GM12878 (cell line): ENCODE measurements around the gene GALNT17. TPM values are rescaled to one million over a fixed set of nuclear protein-coding genes. Genes with fewer than 3 reads are reported as not detected.

Source experiments
- ATAC-seq: fragments of 200-7000 bp; cut with Tn5 transposase; 3 replicates; pipeline ENCODE4 v1.9.1; 2020; ENCODE audit warnings: mild to moderate bottlenecking, moderate library complexity
- BruUV-seq: library from RNA; stranded (reverse); fragments of 400-500 nt; replicated peaks from 2 replicates; lab custom pipeline; 2021; lab: Mats Ljungman, UMichigan
- CTCF ChIA-PET: fragments of 300-600 bp; sonication (Branson Sonifier 250); formaldehyde crosslinking; extraction: SDS; loops from one replicate; lab custom pipeline; 2021; ENCODE audit warnings: inconsistent platforms; lab: Yijun Ruan, JAX
- POLR2A ChIA-PET: fragments of 350-600 bp; formaldehyde crosslinking; extraction: SDS; loops from one replicate; lab custom pipeline; 2021; ENCODE audit warnings: inconsistent platforms; lab: Charles Lee
- RAD21 ChIA-PET: fragments of 300-600 bp; sonication (Branson Sonifier 250); formaldehyde crosslinking; loops from one replicate; lab custom pipeline; 2023; ENCODE audit warnings: antibody characterized with exemption; ENCODE audit not compliant: unreplicated experiment; lab: Charles Lee
- SMC1A ChIA-PET: fragments of 300-600 bp; sonication (Branson Sonifier 250); formaldehyde crosslinking; loops from one replicate; lab custom pipeline; 2023; ENCODE audit not compliant: unreplicated experiment, uncharacterized antibody; lab: Charles Lee
- DNase-seq: peaks from one replicate; pipeline ENCODE4 v3.0.0-alpha.2; 2011; ENCODE audit warnings: low read depth, low spot score
- FAIRE-seq: peaks from 3 replicates; lab custom pipeline; 2011; peaks lifted over from hg19 to GRCh38; lab: Jason Lieb, UNC
- H2AFZ ChIP-seq: 2 replicates; pipeline ENCODE4 v1.6.0; 2011; ENCODE audit warnings: low read depth, low read length, control low read depth; ENCODE audit not compliant: control insufficient read depth
- H3K27ac ChIP-seq: 2 replicates; pipeline ENCODE4 v1.5.1; 2011; ENCODE audit warnings: control low read depth; ENCODE audit not compliant: control insufficient read depth, insufficient read depth
- H3K27me3 ChIP-seq, 2 experiments: replicated peaks in 1 of 2; 2 replicates each; pipeline versions ENCODE4 v1.6.0 to v1.6.1; 2011; ENCODE audit warnings: low read length in 1 of 2; ENCODE audit not compliant: control insufficient read depth in 2 of 2, insufficient read depth in 2 of 2
- H3K36me3 ChIP-seq, 2 experiments: 2 replicates each; pipeline ENCODE4 v1.5.1; 2011; ENCODE audit warnings: low read length in 1 of 2; ENCODE audit not compliant: control insufficient read depth in 2 of 2, insufficient read depth in 2 of 2
- H3K4me1 ChIP-seq: 2 replicates; pipeline ENCODE4 v1.6.1; 2011; ENCODE audit warnings: mild to moderate bottlenecking, low read length, moderate library complexity, mixed read lengths; ENCODE audit not compliant: control insufficient read depth, insufficient read depth
- H3K4me2 ChIP-seq: 2 replicates; pipeline ENCODE4 v1.6.0; 2011; ENCODE audit warnings: control low read depth; ENCODE audit not compliant: control insufficient read depth, insufficient read depth
- H3K4me3 ChIP-seq: fragments of 200-600 bp; sonication (generic); 2 replicates; pipeline ENCODE4 v1.5.1; 2016
- H3K79me2 ChIP-seq: 2 replicates; pipeline ENCODE4 v1.6.0; 2011; ENCODE audit warnings: low read length; ENCODE audit not compliant: control insufficient read depth, insufficient read depth
- H3K9ac ChIP-seq: 2 replicates; pipeline ENCODE4 v1.8.0; 2011; ENCODE audit warnings: low read length, control low read depth, mixed read lengths; ENCODE audit not compliant: control insufficient read depth, insufficient read depth
- H3K9me3 ChIP-seq: replicated peaks from 3 replicates; pipeline ENCODE4 v1.5.1; 2011; ENCODE audit warnings: mild to moderate bottlenecking, low read length; ENCODE audit not compliant: control insufficient read depth, insufficient read depth
- H4K20me1 ChIP-seq: 2 replicates; pipeline ENCODE4 v1.6.0; 2011; ENCODE audit not compliant: control insufficient read depth, insufficient read depth
- DPF2 ChIP-seq: fragments of 450-650 bp; IDR thresholded peaks from 2 replicates; pipeline ENCODE4 v1.6.1; 2017; ENCODE audit warnings: mild to moderate bottlenecking
- MXI1 ChIP-seq: fragments of 150-350 bp; IDR thresholded peaks from 2 replicates; pipeline ENCODE4 v1.6.1; 2011; ENCODE audit warnings: low read depth, mild to moderate bottlenecking, inconsistent platforms, low read length, improper control_type of control experiment
- TCF12 ChIP-seq: IDR thresholded peaks from 2 replicates; pipeline ENCODE4 v1.6.1; 2011; ENCODE audit warnings: low read depth, mild to moderate bottlenecking, low read length
- WGBS: methylation state at CpG from one replicate; pipeline ENCODE4 v1.1.6; 2016; ENCODE audit warnings: low lambda C conversion rate; ENCODE audit not compliant: insufficient replicate concordance, insufficient coverage; ENCODE audit errors: missing lambda C conversion rate; 5-methylcytosine and 5-hydroxymethylcytosine counted together
- in situ Hi-C: fragments of 300-500 bp; cut with MboI; formaldehyde crosslinking; loops from 9 replicates; pipeline ENCODE4 v1.14.3; 2018; ENCODE audit warnings: mixed read lengths
- intact Hi-C: fragments of 100-400 bp; cut with micrococcal nuclease; formaldehyde crosslinking; loops from one replicate; pipeline ENCODE4 v1.14.2; 2022; ENCODE audit not compliant: unreplicated experiment
- polyA plus RNA-seq, 11 experiments: library from polyadenylated mRNA; depleted of rRNA in 4 of 11; unstranded in 6 of 11; stranded (reverse) in 5 of 11; fragments of >200 nt; fragmentation: Nextera tagmentation in 4 of 11; fragmentation: Illumina TruSeq in 1 of 11; extraction: Ambion mirVana in 4 of 11; extraction: Trizol in 1 of 11; gene quantifications; 1 replicate in 1 of 11; 2 replicates in 10 of 11; pipeline versions ENCODE4 v1.2.1 to v1.2.3, GENCODE V29; 2011 to 2016; ENCODE audit warnings: inconsistent platforms in 2 of 11, missing spikeins in 2 of 11, low read depth in 1 of 11
- total RNA-seq, 4 experiments: library from RNA; depleted of rRNA in 3 of 4; stranded (reverse); fragments of >200 nt in 3 of 4; fragmentation: Illumina TruSeq in 1 of 4; extraction: Trizol in 1 of 4; gene quantifications; 2 replicates each; pipeline versions ENCODE4 v1.2.1 to v1.2.3, GENCODE V29; 2013 to 2021
- TF ChIP-seq, protein P1 (sequence below): IDR thresholded peaks from 2 replicates; pipeline ENCODE4 v1.6.1; 2012; ENCODE audit warnings: low read depth, low read length, improper control_type of control experiment
- TF ChIP-seq, protein P2 (sequence below): IDR thresholded peaks from 2 replicates; pipeline ENCODE4 v1.6.1; 2011; ENCODE audit warnings: mild to moderate bottlenecking, low read depth, low read length, moderate library complexity; ENCODE audit not compliant: insufficient replicate concordance

The GALNT17 gene
- total and polyA plus RNA-seq, 10 of the 15 experiments (the other 5 are each of a cell fraction or from before 2014, with no cell fraction given), result 0.12 to 0.15 TPM; not detected in 8

DNA sequence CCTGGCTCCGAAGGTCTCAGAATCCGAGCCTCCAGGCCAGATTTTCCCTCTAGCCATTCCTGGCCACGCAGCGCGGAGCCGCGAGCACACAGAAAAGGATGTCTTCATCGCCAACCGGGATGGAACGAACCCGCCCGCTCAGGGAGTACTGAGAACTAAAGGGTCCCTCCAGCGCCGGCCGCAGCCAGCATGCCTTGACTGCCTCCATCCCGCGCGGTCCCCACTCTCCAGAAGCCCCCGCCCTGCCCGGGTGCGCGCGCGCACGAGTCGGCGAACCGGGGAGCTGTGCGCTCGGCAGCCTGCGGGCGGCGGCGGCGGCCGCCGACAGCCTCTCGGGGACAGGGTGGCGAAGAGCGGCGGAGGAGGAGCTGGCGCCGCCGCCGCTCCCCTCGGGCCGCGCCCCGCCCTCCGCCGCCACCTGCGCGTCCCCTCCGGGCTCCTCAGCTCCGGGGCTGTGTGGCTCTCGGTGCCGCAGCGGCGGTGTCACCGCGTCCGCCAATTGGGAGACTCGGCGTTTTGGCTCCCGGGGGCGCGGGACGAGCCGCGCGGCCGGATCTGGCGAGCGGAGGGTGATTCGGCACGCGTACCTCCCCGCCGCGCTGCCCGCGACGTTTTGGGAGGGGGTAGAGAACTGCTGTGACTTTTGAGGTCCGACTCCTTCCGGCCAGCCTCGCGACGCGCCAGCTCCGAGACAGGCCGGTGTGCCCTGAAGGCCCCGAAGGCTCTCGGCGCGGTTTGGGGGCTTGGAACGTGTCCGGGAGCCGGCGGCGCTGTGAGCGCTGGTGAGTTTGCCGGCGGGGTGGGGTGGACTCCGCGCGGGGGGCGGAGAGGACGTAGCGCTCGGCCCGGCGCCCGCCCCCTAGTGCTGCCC lies 453 bp upstream of the GALNT17 start:
- Histone ChIP-seq H3K27ac (no peak overlapping the region), H3K4me2 (no peak overlapping the region), H3K4me1 (no peaks in the 10 kb centered on the region), H4K20me1 (no peaks in the 10 kb centered on the region), H3K9me3 (no peaks in the 10 kb centered on the region; the same call in 2 of the 3 replicates), H2AFZ (no peak overlapping the region), H3K4me3 (no peak overlapping the region), H3K9ac (no peak overlapping the region), H3K27me3 (no peaks in the 10 kb centered on the region), H3K36me3 (no peaks in the 10 kb centered on the region), H3K79me2 (no peaks in the 10 kb centered on the region)
- ChIA-PET CTCF (no interaction called here), POLR2A (no interaction called here), RAD21 (no interaction called here), SMC1A (no interaction called here)
- no TSS peak for BruUV-seq
- intact Hi-C loops (no loop called here), in situ Hi-C loops (no loop called here)
- FAIRE-seq (no peak), DNase-seq (no peak), ATAC-seq (no peak)
- no peak for TF ChIP-seq DPF2
- TF ChIP-seq TCF12, result no peak
- no peak for TF ChIP-seq MXI1
- TF ChIP-seq, protein P1, sequence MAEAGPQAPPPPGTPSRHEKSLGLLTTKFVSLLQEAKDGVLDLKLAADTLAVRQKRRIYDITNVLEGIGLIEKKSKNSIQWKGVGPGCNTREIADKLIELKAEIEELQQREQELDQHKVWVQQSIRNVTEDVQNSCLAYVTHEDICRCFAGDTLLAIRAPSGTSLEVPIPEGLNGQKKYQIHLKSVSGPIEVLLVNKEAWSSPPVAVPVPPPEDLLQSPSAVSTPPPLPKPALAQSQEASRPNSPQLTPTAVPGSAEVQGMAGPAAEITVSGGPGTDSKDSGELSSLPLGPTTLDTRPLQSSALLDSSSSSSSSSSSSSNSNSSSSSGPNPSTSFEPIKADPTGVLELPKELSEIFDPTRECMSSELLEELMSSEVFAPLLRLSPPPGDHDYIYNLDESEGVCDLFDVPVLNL, result no peak
- TF ChIP-seq, protein P2, sequence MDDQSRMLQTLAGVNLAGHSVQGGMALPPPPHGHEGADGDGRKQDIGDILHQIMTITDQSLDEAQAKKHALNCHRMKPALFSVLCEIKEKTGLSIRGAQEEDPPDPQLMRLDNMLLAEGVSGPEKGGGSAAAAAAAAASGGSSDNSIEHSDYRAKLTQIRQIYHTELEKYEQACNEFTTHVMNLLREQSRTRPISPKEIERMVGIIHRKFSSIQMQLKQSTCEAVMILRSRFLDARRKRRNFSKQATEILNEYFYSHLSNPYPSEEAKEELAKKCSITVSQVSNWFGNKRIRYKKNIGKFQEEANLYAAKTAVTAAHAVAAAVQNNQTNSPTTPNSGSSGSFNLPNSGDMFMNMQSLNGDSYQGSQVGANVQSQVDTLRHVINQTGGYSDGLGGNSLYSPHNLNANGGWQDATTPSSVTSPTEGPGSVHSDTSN, result no peak
- 30% methylated on average over 80 of the region's 113 CpGs for WGBS
